HG02938 (cell line): ENCODE data around the gene SPG7.
A peak's percentile ranks its signal among the peaks of the same experiment; 100 is the strongest.

Source experiments
- ATAC-seq: cut with Tn5 transposase; IDR thresholded peaks from one replicate; pipeline ENCODE4 v1.9.1; 2021; ENCODE audit warnings: mild to moderate bottlenecking, moderate library complexity; ENCODE audit not compliant: unreplicated experiment

The SPG7 gene

DNA sequence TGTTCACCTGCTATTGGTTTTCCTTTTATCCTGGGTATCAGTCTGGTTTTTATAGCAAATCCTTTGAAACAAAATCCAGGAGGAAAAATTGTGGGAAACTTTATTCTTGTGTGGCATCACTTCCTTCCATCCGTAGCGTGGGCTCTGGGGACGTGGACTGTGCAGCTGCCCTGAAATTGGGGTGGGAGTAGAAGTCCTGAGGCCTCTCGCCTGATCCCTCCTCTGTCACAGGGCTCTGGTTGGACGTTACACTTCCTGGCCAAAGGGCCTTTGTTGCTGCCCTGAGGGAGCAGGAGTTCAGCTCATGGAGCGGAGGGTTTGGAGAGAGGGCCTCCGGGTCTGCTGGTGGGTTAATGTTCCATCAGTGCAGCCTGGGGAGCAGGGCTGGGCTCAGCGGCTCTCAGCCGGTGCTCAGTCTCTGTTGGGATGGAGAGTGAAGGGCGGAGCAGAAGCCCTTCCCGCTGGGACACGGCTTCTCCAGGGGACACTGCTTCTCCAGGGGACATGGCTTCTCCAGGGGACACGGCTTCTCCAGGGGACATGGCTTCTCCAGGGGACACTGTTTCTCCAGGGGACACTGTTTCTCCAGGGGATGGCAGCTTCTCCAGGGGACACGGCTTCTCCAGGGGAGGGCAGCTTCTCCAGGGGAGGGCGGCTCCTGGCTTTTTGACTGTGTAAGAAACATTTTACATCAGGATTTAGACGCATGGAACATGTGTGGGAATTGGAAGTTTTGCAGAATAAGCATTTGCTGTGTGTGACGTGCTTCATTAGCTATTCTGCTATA is 37.0 kb downstream of the SPG7 start:
- ATAC-seq, result no peak

DNA sequence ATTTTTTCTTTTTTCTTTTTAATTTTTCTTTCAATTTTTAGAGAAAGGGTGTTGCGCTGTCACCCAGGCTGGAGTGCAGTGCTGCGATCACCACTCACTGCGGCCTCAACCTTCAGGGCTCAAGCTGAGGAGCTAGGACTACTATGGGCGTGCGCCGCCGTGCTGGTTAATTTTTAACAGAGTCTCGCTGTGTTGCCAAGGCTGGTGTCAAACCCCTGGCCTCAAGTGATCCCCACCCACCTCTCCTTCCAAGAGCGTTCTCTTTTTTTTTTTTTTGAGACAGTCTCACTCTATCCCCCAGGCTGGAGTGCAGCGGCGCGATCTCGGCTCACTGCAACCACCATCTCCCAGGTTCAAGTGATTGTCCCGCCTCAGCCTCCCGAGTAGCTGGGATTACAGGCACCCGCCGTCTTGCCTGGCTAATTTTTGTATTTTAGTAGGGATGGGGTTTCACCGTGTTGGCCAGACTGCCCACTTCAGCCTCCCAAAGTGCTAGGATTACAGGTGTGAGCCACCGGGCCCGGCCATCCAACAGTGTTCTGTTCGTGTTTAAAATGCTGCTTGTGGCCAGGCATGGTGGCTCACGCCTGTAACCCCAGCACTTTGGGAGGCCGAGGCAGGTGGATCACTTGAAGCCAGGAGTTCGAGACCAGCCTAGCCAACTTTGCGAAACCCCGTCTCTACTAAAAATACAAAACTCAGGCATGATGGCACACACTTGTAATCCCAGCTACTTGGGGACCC is 37.8 kb downstream of the SPG7 start:
- ATAC-seq, result no peak

DNA sequence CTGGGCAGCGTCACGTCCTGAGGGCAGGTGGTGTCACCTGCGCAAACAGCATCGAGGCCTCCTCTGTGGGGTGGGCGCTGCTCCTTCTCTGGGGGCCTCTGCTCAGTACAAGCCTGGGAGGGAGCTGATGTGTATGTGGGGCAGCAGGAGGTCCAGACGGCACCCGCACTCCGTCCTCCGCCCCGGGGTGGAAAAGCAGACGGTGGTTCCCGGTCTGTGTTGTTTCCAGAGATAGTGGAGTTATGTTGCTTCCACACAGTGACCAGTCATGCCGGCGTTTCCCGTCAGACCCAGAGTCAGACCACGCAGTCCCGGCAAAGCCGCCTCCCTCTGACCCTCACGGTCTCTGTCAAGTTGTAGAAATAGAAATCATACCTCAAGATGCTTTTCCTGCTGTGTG is 38.6 kb downstream of the SPG7 start:
- ATAC-seq, result no peak

DNA sequence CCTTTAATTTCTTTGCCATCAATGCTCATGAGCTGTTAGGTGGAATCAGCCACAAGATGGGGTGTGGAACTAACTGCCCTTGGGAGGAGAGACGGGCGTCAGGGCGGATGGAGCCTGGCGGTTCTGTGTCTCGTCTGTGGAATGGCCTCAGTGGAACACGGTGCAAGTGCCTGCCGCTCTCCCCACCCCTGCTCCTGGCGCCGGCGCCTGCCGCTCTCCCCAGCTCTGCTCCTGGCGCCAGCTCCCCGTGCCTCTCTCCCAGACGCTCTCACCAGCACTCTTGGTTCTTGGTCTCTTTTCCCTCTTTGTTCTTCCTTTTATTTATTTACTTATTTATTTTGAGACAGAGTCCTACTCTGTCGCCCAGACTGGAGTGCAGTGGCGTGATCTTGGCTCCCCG is 39.1 kb downstream of the SPG7 start:
- ATAC-seq, result no peak

DNA sequence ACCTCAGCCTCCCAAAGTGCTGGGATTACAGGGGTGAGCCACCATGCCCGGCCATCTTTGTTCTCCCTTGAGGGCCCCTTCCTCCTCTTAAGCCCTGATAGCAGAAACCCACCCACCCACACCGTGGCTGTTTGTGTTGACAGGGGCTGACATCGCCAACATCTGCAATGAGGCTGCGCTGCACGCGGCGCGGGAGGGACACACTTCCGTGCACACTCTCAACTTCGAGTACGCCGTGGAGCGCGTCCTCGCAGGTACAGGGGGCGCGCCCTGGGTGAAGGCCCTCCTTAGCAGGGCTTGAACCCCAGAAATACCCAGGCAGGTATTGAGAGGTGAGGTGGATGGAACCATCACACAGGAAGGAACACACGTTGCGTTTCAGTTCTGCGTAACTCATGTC is 39.7 kb downstream of the SPG7 start:
- ATAC-seq, result no peak

DNA sequence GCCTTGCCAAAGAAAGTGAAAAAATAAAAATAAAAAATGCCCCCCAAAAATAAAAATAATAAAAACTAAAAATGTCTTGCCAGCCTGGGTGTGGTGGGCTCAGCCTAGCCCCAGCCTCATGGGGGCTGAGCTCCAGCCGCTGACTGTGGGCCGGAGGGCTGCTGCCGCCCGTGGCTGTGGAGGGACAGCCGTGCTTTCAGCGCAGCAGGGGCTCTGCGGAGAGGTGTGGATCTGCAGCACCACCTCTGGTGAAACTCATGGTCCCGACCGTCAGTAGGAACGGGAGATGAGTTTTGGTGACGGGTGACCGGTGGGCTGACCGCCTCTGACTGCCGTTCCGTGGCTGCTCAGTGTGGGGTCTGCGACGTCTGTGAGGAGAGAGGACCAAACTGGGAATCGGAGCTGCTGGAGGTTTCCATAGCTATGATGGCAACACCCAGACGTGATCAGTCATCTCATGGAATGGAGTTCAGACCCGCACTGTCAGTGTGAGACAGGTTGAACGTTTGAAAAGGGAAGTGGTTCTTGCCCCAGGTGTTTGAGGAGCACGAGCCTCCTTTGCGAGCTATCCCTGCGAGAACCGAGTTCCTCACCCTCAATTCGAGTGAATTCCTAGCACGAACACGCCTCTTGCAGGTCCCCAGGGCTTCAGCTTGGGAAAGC is 40.3 kb downstream of the SPG7 start:
- no peak for ATAC-seq

DNA sequence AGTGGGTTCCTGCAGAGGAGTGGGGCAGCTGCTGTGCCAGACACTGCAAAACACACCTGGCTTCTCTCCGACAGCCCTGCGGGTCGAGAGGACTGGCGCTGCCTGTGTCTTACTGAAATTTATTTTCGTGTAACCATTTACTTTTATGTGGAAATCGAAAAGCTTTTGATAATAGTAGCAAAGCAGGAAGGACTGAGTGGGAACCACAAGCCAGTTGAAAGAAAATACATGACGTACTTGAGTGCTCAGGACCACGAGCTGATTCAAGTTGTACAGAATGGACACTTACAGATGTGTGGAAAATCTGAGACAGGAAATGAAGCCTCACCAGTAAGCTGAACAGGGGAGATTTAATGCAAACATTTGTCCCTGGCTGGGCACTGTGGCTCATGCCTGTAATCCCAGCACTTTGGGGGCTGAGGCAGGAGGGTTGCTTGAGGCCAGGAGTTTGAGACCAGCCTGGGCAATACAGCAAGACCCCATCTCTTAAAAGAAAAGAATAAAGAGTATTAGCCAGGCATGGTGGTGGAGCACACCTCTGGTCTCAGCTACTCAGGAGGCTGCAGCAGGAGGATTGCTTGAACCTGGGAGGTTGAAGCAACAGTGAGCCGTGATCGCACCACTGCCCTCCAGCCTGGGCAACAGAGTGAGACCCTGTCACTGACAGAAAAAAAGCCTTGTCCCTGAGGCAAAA is 41.0 kb downstream of the SPG7 start:
- no peak for ATAC-seq

DNA sequence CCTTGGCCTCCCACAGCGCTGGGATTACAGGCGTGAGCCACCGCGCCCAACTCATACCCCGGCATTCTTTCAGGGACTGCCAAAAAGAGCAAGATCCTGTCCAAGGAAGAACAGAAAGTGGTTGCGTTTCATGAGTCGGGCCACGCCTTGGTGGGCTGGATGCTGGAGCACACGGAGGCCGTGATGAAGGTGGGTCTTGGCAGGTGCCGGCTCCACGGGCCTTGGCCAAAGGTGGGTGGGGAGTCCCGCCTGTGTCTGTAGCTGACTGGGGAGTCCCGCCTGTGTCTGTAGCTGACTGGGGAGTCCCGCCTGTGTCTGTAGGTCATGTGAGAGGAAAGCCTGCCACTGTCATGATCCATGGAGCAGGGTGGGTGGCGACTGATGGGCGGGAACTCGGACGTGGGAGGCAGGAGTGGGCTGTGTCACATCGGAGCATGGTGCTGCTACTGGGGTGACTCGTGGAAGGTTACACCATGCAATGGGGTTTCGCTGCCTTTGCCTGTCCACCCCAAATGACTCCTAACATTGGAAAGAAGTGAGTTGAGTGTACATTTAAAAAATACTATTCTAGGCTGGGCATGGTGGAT is 42.3 kb downstream of the SPG7 start:
- ATAC-seq, result no peak

DNA sequence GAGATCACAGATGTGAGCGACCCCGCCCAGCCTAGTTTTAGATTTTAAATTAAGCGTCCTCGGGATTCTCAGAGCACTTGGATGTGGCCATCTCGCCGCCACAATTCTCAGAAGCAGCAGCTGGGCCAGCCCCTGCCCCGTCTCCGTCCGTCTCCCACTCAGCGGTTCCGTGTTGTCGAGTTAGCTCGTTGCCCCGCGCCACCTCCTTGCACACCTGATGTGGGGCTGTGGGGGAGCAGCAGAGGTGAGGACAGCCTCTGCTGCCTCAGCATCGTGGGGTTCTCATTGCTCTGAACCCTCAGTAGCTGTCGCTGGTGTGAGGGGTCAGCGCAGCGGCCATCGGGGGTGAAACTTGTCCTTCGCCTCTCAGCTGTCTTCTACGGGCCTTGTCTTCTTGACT is 44.1 kb downstream of the SPG7 start:
- no peak for ATAC-seq

DNA sequence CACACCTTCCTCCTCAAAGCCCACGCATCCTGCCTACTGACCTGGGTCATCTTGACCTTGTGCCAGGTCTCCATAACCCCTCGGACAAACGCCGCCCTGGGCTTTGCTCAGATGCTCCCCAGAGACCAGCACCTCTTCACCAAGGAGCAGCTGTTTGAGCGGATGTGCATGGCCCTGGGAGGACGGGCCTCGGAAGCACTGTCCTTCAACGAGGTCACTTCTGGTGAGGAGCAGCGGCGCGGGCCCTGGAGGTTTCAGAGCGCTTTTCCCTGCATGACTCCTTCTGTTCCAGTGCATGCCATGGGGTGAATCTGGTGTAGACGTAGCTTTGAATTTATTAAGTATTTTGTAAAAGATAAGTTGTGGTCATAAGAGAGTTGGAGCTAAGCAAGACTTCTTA is 44.7 kb downstream of the SPG7 start:
- no peak for ATAC-seq

DNA sequence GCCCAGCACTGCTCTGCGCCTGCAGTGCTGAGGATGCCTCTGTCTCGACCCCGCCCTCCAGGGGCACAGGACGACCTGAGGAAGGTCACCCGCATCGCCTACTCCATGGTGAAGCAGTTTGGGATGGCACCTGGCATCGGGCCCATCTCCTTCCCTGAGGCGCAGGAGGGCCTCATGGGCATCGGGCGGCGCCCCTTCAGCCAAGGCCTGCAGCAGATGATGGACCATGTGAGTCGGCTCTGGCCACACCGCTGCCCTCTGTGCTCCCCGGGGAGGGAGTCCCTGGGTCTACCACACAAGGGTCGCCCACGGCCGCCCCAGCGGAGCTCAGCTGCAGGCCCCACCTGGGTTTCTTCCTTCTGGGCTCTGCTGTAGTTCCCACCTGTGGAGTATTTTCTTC is 45.5 kb downstream of the SPG7 start:
- no peak for ATAC-seq

DNA sequence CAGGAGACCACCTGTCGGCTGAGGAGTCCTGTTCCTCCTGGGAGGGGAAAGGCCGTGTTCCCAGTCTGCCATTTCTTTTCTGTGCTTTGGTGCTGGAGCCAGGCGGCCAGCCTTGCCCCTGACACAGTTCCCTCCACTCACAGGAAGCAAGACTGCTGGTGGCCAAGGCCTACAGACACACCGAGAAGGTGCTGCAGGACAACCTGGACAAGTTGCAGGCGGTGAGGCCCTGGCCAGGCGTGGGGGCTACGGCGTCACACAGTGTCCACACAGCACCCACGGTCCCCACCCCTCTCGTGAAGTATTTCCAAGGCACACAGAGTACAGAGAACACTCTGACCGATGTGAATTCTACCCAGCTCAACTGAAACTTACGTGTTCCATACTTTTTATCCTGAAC is 46.1 kb downstream of the SPG7 start:
- ATAC-seq, result no peak

DNA sequence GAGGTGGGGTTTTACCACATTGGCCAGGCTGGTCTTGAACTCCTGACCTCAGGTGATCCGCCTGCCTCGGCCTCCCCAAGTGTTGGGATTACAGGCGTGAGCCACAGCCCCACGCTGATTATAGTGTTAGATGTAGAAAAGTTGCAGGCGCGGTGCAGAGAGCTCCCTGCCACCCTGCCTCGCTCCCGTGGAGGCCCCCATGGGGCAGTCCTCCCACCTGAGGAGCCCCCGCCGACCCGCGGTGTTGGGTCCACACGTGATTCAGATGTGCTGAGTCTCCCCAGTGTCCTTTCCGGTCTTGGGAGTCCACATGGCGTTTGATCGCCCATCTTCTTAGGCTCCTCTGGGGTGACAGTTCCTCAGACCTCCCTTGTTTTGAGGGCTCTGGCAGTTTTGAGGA is 47.1 kb downstream of the SPG7 start:
- no peak for ATAC-seq

DNA sequence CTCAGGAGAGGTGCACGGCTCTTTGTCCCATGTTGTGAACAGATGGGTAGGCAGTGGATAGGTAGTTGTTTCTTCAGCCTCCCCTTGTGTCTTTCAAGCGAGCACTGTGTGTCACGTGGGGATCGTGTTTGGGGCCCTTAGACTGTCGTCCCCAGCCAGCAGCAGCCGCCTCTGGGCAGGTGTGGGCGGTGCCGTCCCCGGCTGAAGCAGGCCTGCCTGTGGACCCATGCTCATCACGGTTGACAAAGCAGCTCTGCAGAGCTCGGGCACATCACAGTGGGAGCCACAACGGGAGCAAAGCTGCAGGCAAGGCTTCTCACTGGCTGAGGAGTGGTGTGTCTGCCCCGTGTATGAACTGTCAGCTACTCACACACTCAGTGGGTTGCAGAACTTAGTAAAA is 47.6 kb downstream of the SPG7 start:
- no peak for ATAC-seq

DNA sequence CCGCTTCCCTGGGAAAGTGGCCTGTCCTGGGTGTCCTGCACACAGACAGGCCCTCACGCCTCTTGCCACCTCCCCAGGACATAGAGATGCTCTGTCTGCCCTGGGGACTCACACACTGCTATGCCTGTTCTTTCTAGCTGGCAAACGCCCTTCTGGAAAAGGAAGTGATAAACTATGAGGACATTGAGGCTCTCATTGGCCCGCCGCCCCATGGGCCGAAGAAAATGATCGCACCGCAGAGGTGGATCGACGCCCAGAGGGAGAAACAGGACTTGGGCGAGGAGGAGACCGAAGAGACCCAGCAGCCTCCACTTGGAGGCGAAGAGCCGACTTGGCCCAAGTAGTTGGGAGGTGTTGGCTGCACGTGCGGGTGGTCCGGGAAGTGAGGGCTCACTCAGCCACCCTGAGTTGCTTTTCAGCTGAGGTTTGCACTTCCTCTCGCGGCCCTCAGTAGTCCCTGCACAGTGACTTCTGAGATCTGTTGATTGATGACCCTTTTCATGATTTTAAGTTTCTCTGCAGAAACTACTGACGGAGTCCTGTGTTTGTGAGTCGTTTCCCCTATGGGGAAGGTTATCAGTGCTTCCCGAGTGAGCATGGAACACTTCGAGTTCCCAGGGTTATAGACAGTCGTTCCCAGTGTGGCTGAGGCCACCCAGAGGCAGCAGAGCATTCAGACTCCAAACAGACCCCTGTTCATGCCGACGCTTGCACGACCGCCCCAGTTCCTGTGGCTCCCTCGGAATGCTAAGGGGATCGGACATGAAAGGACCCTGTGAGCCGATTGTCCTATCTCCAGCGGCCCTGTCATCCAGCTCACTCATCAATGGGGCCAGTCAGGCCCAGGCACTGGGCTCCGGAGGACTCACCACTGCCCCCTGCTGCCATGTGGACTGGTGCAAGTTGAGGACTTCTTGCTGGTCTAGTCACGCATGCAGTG is 48.8 kb downstream of the SPG7 start:
- no peak for ATAC-seq

DNA sequence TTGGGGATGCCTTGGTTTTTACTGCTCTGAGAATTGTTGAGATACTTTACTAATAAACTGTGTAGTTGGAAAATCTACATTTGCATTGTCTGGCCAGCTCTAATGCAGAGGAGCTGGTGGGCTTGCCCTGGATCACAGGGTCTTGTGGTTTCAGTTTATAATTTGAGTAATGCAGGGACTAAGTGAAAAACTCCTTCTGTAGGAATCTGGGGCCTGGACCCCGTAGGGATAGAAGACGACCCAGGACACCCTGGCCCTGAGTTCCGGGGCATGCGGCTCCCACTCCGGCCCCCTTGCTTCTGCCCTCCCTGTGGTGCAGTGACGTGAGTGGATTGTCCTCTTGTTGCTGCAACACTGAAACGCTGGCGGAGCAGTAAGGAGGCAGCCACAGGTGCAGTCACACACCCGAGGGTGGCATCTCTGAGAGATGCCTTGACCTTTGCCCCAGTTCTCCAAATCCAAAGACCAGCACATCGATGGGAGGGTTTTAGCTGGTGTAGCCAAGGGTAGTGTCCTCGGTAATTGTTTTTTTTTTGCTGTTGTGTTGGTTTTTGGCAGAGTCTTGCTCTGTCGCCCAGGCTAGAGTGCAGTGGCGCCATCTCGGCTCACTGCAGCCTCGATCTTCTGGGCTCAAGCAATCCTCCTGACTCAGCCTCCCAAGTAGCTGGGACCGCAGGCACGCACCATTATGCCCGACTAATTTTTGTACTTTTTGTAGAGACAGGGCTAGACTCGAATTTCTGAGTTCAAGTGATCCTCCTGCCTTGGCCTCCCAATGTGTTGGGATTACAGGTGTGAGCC is 49.7 kb downstream of the SPG7 start:
- no peak for ATAC-seq

DNA sequence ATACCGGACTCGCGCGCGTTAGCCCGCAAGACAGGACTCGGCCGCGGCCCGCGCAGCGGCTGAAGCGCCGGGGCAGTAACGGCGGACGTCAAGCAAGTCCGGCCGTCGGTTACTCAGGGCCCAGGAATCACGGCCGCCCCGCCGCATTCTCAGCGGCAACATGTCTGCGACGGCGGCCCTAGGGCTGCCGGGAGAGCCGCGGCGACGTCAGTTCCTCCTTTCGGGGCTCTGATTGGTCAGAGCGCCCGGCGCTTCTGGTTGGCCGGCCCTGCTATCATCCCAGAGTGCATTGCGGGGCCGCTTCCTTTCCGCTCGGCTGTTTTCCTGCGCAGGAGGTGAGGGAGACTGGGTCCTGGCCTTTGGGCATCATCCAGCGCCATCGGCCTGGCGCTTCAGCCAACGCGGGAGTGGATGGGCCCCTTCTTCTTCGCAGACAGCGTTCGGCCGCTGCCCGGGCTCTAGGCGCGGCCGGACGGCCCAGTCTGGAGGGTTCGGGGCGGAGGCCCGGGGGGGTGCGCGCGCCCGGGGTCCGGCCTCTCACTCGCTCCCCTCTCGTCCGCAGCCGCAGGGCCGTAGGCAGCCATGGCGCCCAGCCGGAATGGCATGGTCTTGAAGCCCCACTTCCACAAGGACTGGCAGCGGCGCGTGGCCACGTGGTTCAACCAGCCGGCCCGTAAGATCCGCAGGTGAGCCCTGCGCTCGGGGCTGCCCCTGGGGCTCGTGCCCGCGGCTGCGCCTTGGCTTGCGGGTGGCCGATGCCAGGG is 52.4 kb downstream of the SPG7 start, which contains the start of gene RPL13:
Gene RPL13 (plus strand): TSS at position 305 of the 764 bp plus-strand sequence. CDS start 278 bp downstream, at position 583.
- peak; percentile 77 for ATAC-seq
